NCI-H82 (cell line): Measurements from ENCODE around the gene ZBTB47.

Source experiments
- DNase-seq: peaks from one replicate; lab custom pipeline; 2025; lab: John Stamatoyannopoulos, UW

The ZBTB47 gene

GRCh38 chr3:42712688-42713372 is 59.3 kb downstream of the ZBTB47 start:
- no peak for DNase-seq

- no peak for DNase-seq
Measured at GRCh38 chr3:42713747-42714146, 60.2 kb downstream of the ZBTB47 start.

DNA sequence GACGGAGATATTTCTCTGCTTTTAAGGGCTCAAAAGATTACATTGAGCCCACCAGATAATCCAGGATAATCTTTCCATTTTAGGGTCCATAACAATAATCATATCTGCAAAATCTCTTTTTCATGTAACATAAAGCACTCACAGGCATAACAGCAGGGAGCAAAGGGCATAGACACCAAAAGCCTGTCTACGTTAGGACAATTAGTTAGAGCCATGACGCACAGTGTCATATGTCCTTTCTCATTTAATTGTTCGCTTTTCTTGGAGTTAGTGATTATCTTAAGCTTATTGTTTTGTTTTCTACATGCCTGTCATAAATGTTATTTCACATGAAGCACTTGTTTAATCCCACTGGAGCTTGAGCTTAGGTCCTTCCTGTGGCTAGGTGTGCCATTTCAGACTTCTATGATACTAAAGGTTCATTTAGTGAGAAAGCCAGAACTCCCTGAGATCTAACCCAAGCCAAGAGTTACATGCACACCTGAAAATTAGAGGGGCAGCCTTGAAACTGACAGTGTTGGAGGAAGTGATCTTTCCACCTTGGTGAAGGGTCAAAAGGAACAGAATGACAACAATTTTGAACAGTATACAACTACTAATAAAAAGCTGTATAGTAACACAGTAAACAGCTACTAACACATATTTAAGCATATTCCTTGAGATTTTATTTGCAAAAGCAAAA is 60.8 kb downstream of the ZBTB47 start:
- peak; percentile 43 for DNase-seq
